ENCODE results near the gene SPNS2.

Gene SPNS2

GRCh38 chr17:4548061-4548461 lies 49.4 kb downstream of the SPNS2 start:
- no peak for DNase-seq (ENCODE audit: extremely low read depth in 1 of 2, low read depth in 1 of 2)

GRCh38 chr17:4548721-4549531 lies 50.2 kb downstream of the SPNS2 start:
- no peak for DNase-seq (ENCODE audit: extremely low read depth in 1 of 2, low read depth in 1 of 2)

GRCh38 chr17:4549781-4550533 lies 51.3 kb downstream of the SPNS2 start:
- no peak for DNase-seq (ENCODE audit: extremely low read depth in 1 of 2, low read depth in 1 of 2)

- no peak for DNase-seq (ENCODE audit: extremely low read depth in 1 of 2, low read depth in 1 of 2)
Observed at GRCh38 chr17:4550534-4551039, 51.9 kb downstream of the SPNS2 start.

- no peak for DNase-seq (ENCODE audit: extremely low read depth in 1 of 2, low read depth in 1 of 2)
Observed at GRCh38 chr17:4551141-4551540, 52.5 kb downstream of the SPNS2 start.

- no peak for DNase-seq (ENCODE audit: extremely low read depth in 1 of 2, low read depth in 1 of 2)
Observed at GRCh38 chr17:4551796-4552525, 53.3 kb downstream of the SPNS2 start.

- DNase-seq (ENCODE audit: extremely low read depth in 1 of 2, low read depth in 1 of 2), result no peak
Observed at GRCh38 chr17:4553669-4554068, 55.0 kb downstream of the SPNS2 start.

GRCh38 chr17:4554441-4554996 lies 55.8 kb downstream of the SPNS2 start:
- no peak for DNase-seq (ENCODE audit: extremely low read depth in 1 of 2, low read depth in 1 of 2)

- peak; percentile 91 to 97 for DNase-seq (ENCODE audit: extremely low read depth in 1 of 2, low read depth in 1 of 2)
Observed at GRCh38 chr17:4554997-4555799, 56.5 kb downstream of the SPNS2 start, which contains the start of gene MYBBP1A. Gene MYBBP1A (minus strand): TSS chr17:4555384. CDS start chr17:4555324, 60 bp downstream.

GRCh38 chr17:4555873-4556759 lies 57.4 kb downstream of the SPNS2 start:
- no peak for DNase-seq (ENCODE audit: extremely low read depth in 1 of 2, low read depth in 1 of 2)

- DNase-seq (ENCODE audit: extremely low read depth in 1 of 2, low read depth in 1 of 2), result no peak
Observed at GRCh38 chr17:4556996-4557395, 58.3 kb downstream of the SPNS2 start.

- no peak for DNase-seq (ENCODE audit: extremely low read depth in 1 of 2, low read depth in 1 of 2)
Observed at GRCh38 chr17:4557626-4558346, 59.1 kb downstream of the SPNS2 start.

GRCh38 chr17:4558347-4558971 lies 59.8 kb downstream of the SPNS2 start:
- no peak for DNase-seq (ENCODE audit: extremely low read depth in 1 of 2, low read depth in 1 of 2)

GRCh38 chr17:4559139-4559791 lies 60.6 kb downstream of the SPNS2 start:
- DNase-seq (ENCODE audit: extremely low read depth in 1 of 2, low read depth in 1 of 2), result no peak

- DNase-seq (ENCODE audit: extremely low read depth in 1 of 2, low read depth in 1 of 2), result no peak
Observed at GRCh38 chr17:4559966-4560365, 61.3 kb downstream of the SPNS2 start.

- no peak for DNase-seq (ENCODE audit: extremely low read depth in 1 of 2, low read depth in 1 of 2)
Observed at GRCh38 chr17:4560421-4560820, 61.7 kb downstream of the SPNS2 start, which contains the start of gene GGT6. Gene GGT6 (minus strand): TSS chr17:4560577. CDS start chr17:4560521, 56 bp downstream.

- DNase-seq (ENCODE audit: extremely low read depth in 1 of 2, low read depth in 1 of 2), result no peak
Observed at GRCh38 chr17:4560837-4561256, 62.2 kb downstream of the SPNS2 start.

Measured in activated CD8-positive, alpha-beta memory T cell treated with anti-CD3 and anti-CD28 coated beads for 1 hour (primary cell).